ENCODE measurements around the gene PRKCZ. TPM values are rescaled to one million over a fixed set of nuclear protein-coding genes. Genes with fewer than 3 reads are reported as not detected.

PRKCZ gene
- total and polyA plus RNA-seq, 2 experiments from 2014 or later = 26.2 to 36.9 TPM

- DNase-seq (ENCODE audit: low spot score) (no peak), ATAC-seq (no peak)
- H3K27ac ChIP-seq (ENCODE audit: low read depth) = peak overlapping the region; percentile 14; the same call in 1 of the 2 replicates
- H3K27me3 ChIP-seq (ENCODE audit: insufficient read depth) = no peaks in the 10 kb centered on the region
- peaks cover 21% of the 10 kb centered on the region for H3F3A ChIP-seq (replicated peaks; ENCODE audit: low read depth)
- no peaks in the 10 kb centered on the region for H3K36me3 ChIP-seq (ENCODE audit: insufficient read depth)
- no peaks in the 10 kb centered on the region for H3K9me2 ChIP-seq (ENCODE audit: insufficient read depth)
- Mint-ChIP-seq H3K36me3 (ENCODE audit: low read depth) (no peaks in the 10 kb centered on the region; the same call in 1 of the 3 replicates), H3K4me3 (no peak overlapping the region), H3K27me3 (ENCODE audit: insufficient read depth, low read depth, poor library complexity) (peaks cover 19% of the 10 kb centered on the region), H3K27ac (no peak overlapping the region), H3K4me1 (peaks cover 25% of the 10 kb centered on the region), H3K9me3 (no peaks in the 10 kb centered on the region)
- peaks cover 17% of the 10 kb centered on the region for H4K20me1 ChIP-seq (replicated peaks; ENCODE audit: insufficient read depth)
- no peak overlapping the region for H3K4me3 ChIP-seq
- H2AFZ ChIP-seq = no peak overlapping the region
- TF ChIP-seq EZH2 (IDR thresholded peaks at IDR 0.05; ENCODE audit: low read depth, unreplicated experiment) = no peak
- TF ChIP-seq, protein P1, sequence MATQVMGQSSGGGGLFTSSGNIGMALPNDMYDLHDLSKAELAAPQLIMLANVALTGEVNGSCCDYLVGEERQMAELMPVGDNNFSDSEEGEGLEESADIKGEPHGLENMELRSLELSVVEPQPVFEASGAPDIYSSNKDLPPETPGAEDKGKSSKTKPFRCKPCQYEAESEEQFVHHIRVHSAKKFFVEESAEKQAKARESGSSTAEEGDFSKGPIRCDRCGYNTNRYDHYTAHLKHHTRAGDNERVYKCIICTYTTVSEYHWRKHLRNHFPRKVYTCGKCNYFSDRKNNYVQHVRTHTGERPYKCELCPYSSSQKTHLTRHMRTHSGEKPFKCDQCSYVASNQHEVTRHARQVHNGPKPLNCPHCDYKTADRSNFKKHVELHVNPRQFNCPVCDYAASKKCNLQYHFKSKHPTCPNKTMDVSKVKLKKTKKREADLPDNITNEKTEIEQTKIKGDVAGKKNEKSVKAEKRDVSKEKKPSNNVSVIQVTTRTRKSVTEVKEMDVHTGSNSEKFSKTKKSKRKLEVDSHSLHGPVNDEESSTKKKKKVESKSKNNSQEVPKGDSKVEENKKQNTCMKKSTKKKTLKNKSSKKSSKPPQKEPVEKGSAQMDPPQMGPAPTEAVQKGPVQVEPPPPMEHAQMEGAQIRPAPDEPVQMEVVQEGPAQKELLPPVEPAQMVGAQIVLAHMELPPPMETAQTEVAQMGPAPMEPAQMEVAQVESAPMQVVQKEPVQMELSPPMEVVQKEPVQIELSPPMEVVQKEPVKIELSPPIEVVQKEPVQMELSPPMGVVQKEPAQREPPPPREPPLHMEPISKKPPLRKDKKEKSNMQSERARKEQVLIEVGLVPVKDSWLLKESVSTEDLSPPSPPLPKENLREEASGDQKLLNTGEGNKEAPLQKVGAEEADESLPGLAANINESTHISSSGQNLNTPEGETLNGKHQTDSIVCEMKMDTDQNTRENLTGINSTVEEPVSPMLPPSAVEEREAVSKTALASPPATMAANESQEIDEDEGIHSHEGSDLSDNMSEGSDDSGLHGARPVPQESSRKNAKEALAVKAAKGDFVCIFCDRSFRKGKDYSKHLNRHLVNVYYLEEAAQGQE (IDR thresholded peaks at IDR 0.05; ENCODE audit: unreplicated experiment) = no peak
- no peak for TF ChIP-seq POLR2AphosphoS5 (IDR thresholded peaks at IDR 0.05; ENCODE audit: low read depth)
- no peak overlapping the region for H3K4me2 ChIP-seq
- H3K79me2 ChIP-seq (replicated peaks; ENCODE audit: insufficient read depth) = peaks cover 13% of the 10 kb centered on the region
- H3K4me1 ChIP-seq (ENCODE audit: insufficient read depth) = peaks cover 18% of the 10 kb centered on the region
Measured at GRCh38 chr1:2134621-2135307, 84.6 kb downstream of the PRKCZ start.

GRCh38 chr1:2135441-2135841 is 85.2 kb downstream of the PRKCZ start:
- peaks cover 17% of the 10 kb centered on the region for H4K20me1 ChIP-seq (replicated peaks; ENCODE audit: insufficient read depth)
- Mint-ChIP-seq H3K36me3 (ENCODE audit: low read depth) (no peaks in the 10 kb centered on the region; the same call in 1 of the 3 replicates), H3K4me1 (peaks cover 27% of the 10 kb centered on the region), H3K27me3 (ENCODE audit: insufficient read depth, low read depth, poor library complexity) (peaks cover 19% of the 10 kb centered on the region), H3K27ac (no peak overlapping the region), H3K4me3 (no peak overlapping the region), H3K9me3 (no peaks in the 10 kb centered on the region)
- no peak overlapping the region for H2AFZ ChIP-seq
- H3F3A ChIP-seq (replicated peaks; ENCODE audit: low read depth) = peaks cover 21% of the 10 kb centered on the region
- no peak overlapping the region for H3K4me3 ChIP-seq
- ATAC-seq = no peak
- peaks cover 8% of the 10 kb centered on the region for H3K79me2 ChIP-seq (replicated peaks; ENCODE audit: insufficient read depth)
- peaks cover 18% of the 10 kb centered on the region for H3K4me1 ChIP-seq (ENCODE audit: insufficient read depth)
- no peak overlapping the region for H3K4me2 ChIP-seq
- H3K27me3 ChIP-seq (ENCODE audit: insufficient read depth) = no peaks in the 10 kb centered on the region
- no peak for TF ChIP-seq STAT1 (IDR thresholded peaks at IDR 0.05; ENCODE audit: unreplicated experiment)
- no peak for TF ChIP-seq JUNB (IDR thresholded peaks at IDR 0.05; ENCODE audit: unreplicated experiment)
- H3K36me3 ChIP-seq (ENCODE audit: insufficient read depth) = no peaks in the 10 kb centered on the region
- no peaks in the 10 kb centered on the region for H3K9me2 ChIP-seq (ENCODE audit: insufficient read depth)
- no peak overlapping the region for H3K27ac ChIP-seq (ENCODE audit: low read depth)
- no peak for DNase-seq (ENCODE audit: low spot score)

DNA sequence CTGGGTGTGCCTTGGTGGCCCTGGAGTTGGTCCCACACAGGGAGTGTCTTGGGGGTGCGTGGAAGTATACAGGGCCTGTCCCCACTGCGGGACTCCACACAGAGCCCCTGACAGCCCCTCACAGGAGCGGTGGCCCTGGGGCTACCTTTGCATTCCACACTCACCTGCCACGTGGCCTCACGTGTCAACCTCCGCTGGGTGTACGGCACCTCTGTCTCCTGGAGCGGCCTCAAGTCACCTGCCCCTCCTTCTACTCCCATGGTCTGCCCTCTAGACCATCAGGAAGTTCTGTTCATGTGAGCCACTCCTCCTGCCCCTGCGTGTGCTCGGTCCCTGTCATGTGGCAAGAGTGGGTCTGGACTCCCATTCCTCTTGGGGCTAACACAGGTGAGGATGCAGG is 85.7 kb downstream of the PRKCZ start:
- ATAC-seq (no peak), DNase-seq (ENCODE audit: low spot score) (no peak)
- no peaks in the 10 kb centered on the region for H3K9me3 Mint-ChIP-seq
- peaks cover 23% of the 10 kb centered on the region for H3K4me1 Mint-ChIP-seq
- Histone ChIP-seq H3K9me2 (ENCODE audit: insufficient read depth) (no peaks in the 10 kb centered on the region), H3K27ac (ENCODE audit: low read depth) (no peak overlapping the region), H3K36me3 (ENCODE audit: insufficient read depth) (no peaks in the 10 kb centered on the region), H3K4me1 (ENCODE audit: insufficient read depth) (peaks cover 17% of the 10 kb centered on the region), H3K4me3 (no peak overlapping the region), H3K4me2 (no peak overlapping the region), H3F3A (replicated peaks; ENCODE audit: low read depth) (peaks cover 19% of the 10 kb centered on the region), H3K27me3 (ENCODE audit: insufficient read depth) (no peaks in the 10 kb centered on the region), H2AFZ (no peak overlapping the region), H4K20me1 (replicated peaks; ENCODE audit: insufficient read depth) (peaks cover 17% of the 10 kb centered on the region), H3K79me2 (replicated peaks; ENCODE audit: insufficient read depth) (peaks cover 8% of the 10 kb centered on the region)
- H3K4me3 Mint-ChIP-seq = no peak overlapping the region
- no peaks in the 10 kb centered on the region; the same call in 1 of the 3 replicates for H3K36me3 Mint-ChIP-seq (ENCODE audit: low read depth)
- no peak overlapping the region for H3K27ac Mint-ChIP-seq
- peaks cover 15% of the 10 kb centered on the region for H3K27me3 Mint-ChIP-seq (ENCODE audit: insufficient read depth, low read depth, poor library complexity)
- TF ChIP-seq ZNF114 (CRISPR knock-in tag; IDR thresholded peaks at IDR 0.05) (no peak), STAT1 (IDR thresholded peaks at IDR 0.05; ENCODE audit: unreplicated experiment) (no peak), EZH2phosphoT487 (IDR thresholded peaks at IDR 0.05; ENCODE audit: unreplicated experiment) (no peak)
- TF ChIP-seq, protein P1 (IDR thresholded peaks at IDR 0.05; ENCODE audit: unreplicated experiment) = no peak
